HepG2 (cell line): Measurements from ENCODE around the gene HECTD3. TPM values are rescaled to one million over a fixed set of nuclear protein-coding genes. Genes with fewer than 3 reads are reported as not detected.

Experiments
- ATAC-seq: fragments of 200-7000 bp; cut with Tn5 transposase; 3 replicates; pipeline ENCODE4 v1.9.1; 2020; ENCODE audit warnings: mild to moderate bottlenecking, moderate library complexity
- BruUV-seq: library from RNA; stranded (reverse); fragments of 400-500 nt; replicated peaks from 2 replicates; lab custom pipeline; 2021; lab: Mats Ljungman, UMichigan
- CTCF ChIA-PET: fragments of 300-600 bp; formaldehyde crosslinking; extraction: SDS; loops from one replicate; lab custom pipeline; 2021; ENCODE audit warnings: low total read pairs, inconsistent platforms, low intra/inter-chr PET ratio; lab: Yijun Ruan, JAX
- POLR2A ChIA-PET: fragments of 350-600 bp; sonication (Branson Sonifier 250); formaldehyde crosslinking; loops from one replicate; lab custom pipeline; 2020; ENCODE audit warnings: antibody characterized with exemption, inconsistent platforms; lab: Yijun Ruan, JAX
- DNase-seq: peaks from one replicate; pipeline ENCODE4 v3.0.0-alpha.2; 2015; ENCODE audit warnings: low spot score
- FAIRE-seq: peaks from 3 replicates; lab custom pipeline; 2011; peaks lifted over from hg19 to GRCh38; lab: Jason Lieb, UNC
- H2AFZ ChIP-seq: one replicate; pipeline ENCODE4 v1.6.1; 2011; ENCODE audit warnings: low read length, inconsistent platforms
- H3K27ac ChIP-seq: fragments of 300-600 bp; 3 replicates; pipeline ENCODE4 v1.8.0; 2011; ENCODE audit warnings: mixed run types, mild to moderate bottlenecking, mixed read lengths, low read length, inconsistent platforms; ENCODE audit not compliant: insufficient read depth; ENCODE audit errors: extremely low read length
- H3K27me3 ChIP-seq, 2 experiments: fragments of 200-600 bp in 1 of 2; 2 replicates in 1 of 2; 3 replicates in 1 of 2; pipeline versions ENCODE4 v1.6.0 to v1.8.0; 2011; ENCODE audit warnings: low read length in 2 of 2, mild to moderate bottlenecking in 2 of 2, moderate library complexity in 2 of 2, inconsistent platforms in 1 of 2; ENCODE audit not compliant: insufficient read depth in 2 of 2, control insufficient read depth in 1 of 2
- H3K36me3 ChIP-seq, 2 experiments: fragments of 200-600 bp in 1 of 2; replicated peaks in 1 of 2; 2 replicates in 1 of 2; 3 replicates in 1 of 2; pipeline versions ENCODE4 v1.5.1 to v1.8.0; 2011; ENCODE audit warnings: low read length in 2 of 2, inconsistent platforms in 1 of 2; ENCODE audit not compliant: insufficient read depth in 2 of 2, control insufficient read depth in 1 of 2
- H3K4me1 ChIP-seq: 2 replicates; pipeline ENCODE4 v1.5.1; 2012; ENCODE audit warnings: low read length, inconsistent platforms; ENCODE audit not compliant: insufficient read depth
- H3K4me2 ChIP-seq: 2 replicates; pipeline ENCODE4 v1.6.0; 2011; ENCODE audit warnings: low read depth, low read length, inconsistent platforms
- H3K4me3 ChIP-seq, 3 experiments: fragments of 200-600 bp in 1 of 3; sonication (generic), shearing (Covaris generic) in 1 of 3; replicated peaks in 1 of 3; 2 replicates each; pipeline ENCODE4 v1.5.1; 2011 to 2016; ENCODE audit warnings: low read length in 3 of 3, inconsistent platforms in 2 of 3, low read depth in 2 of 3, mild to moderate bottlenecking in 2 of 3, control low read depth in 1 of 3, mixed read lengths in 1 of 3; ENCODE audit not compliant: insufficient read depth in 1 of 3
- H3K79me2 ChIP-seq: one replicate; pipeline ENCODE4 v1.6.1; 2011; ENCODE audit warnings: low read length, inconsistent platforms; ENCODE audit not compliant: insufficient read depth
- H3K9ac ChIP-seq: 2 replicates; pipeline ENCODE4 v1.6.0; 2011; ENCODE audit warnings: mild to moderate bottlenecking, low read depth, low read length, inconsistent platforms; ENCODE audit not compliant: insufficient read depth
- H3K9me3 ChIP-seq: 2 replicates; pipeline ENCODE4 v1.5.1; 2012; ENCODE audit warnings: mild to moderate bottlenecking, low read length
- H4K20me1 ChIP-seq: 2 replicates; pipeline ENCODE4 v1.6.0; 2011; ENCODE audit warnings: inconsistent platforms, mild to moderate bottlenecking, low read length, moderate library complexity; ENCODE audit not compliant: insufficient read depth
- CBX2 ChIP-seq, 2 experiments: fragments of 200-600 bp in 1 of 2; sonication (generic); formaldehyde crosslinking in 1 of 2; IDR thresholded peaks; 2 replicates each; pipeline versions ENCODE4 v1.7.0 to v1.8.1; 2018 to 2022; ENCODE audit warnings: low read depth in 2 of 2, low read length in 1 of 2, mild to moderate bottlenecking in 1 of 2, missing genetic modification reagents in 1 of 2
- HDAC1 ChIP-seq: sonication (generic); formaldehyde crosslinking; IDR thresholded peaks from 2 replicates; pipeline ENCODE4 v1.5.1; 2020; ENCODE audit warnings: mild to moderate bottlenecking, missing genetic modification reagents
- MZF1 ChIP-seq: sonication (generic); formaldehyde crosslinking; IDR thresholded peaks from 2 replicates; pipeline ENCODE4 v1.8.1; 2023; ENCODE audit warnings: mild to moderate bottlenecking, missing genetic modification reagents, borderline replicate concordance
- SP4 ChIP-seq: sonication (generic); formaldehyde crosslinking; IDR thresholded peaks from 2 replicates; pipeline ENCODE4 v1.8.1; 2023; ENCODE audit warnings: mild to moderate bottlenecking, missing genetic modification reagents
- TMF1 ChIP-seq: sonication (generic); formaldehyde crosslinking; IDR thresholded peaks from 2 replicates; pipeline ENCODE4 v1.8.1; 2022; ENCODE audit warnings: low read depth, missing genetic modification reagents
- ZBTB42 ChIP-seq: sonication (generic); formaldehyde crosslinking; IDR thresholded peaks from 2 replicates; pipeline ENCODE4 v1.5.0; 2020; ENCODE audit warnings: mild to moderate bottlenecking, missing genetic modification reagents
- ZNF496 ChIP-seq: sonication (generic); formaldehyde crosslinking; IDR thresholded peaks from 2 replicates; pipeline ENCODE4 v1.8.1; 2023; ENCODE audit warnings: mild to moderate bottlenecking, moderate library complexity, missing genetic modification reagents; ENCODE audit not compliant: insufficient replicate concordance
- ZNF563 ChIP-seq: sonication (generic); formaldehyde crosslinking; IDR thresholded peaks from 2 replicates; pipeline ENCODE4 v1.8.0; 2022; ENCODE audit warnings: mild to moderate bottlenecking, moderate library complexity, missing genetic modification reagents
- WGBS: methylation state at CpG from one replicate; pipeline ENCODE4 v1.1.6; 2017; ENCODE audit warnings: low lambda C conversion rate; 5-methylcytosine and 5-hydroxymethylcytosine counted together
- in situ Hi-C: cut with HindIII; loops from 2 replicates; pipeline ENCODE4 v1.10.0; 2017; ENCODE audit warnings: low pct_unique_long_range_greater_than_20kb; ENCODE audit not compliant: extremely low pct_ligation_motif_present
- intact Hi-C: fragments of 100-400 bp; cut with micrococcal nuclease; formaldehyde crosslinking; loops from one replicate; pipeline ENCODE4 v1.10.0; 2022; ENCODE audit not compliant: unreplicated experiment
- polyA plus RNA-seq, 8 experiments: library from polyadenylated mRNA; depleted of rRNA in 3 of 8; stranded (reverse) in 7 of 8; unstranded in 1 of 8; fragments of >200 nt; fragmentation: Illumina TruSeq in 4 of 8; extraction: Trizol in 4 of 8; gene quantifications; 2 replicates each; pipeline versions ENCODE4 v1.2.1 to v1.2.3, GENCODE V29; 2011 to 2016; ENCODE audit warnings: low read depth in 4 of 8, missing spikeins in 1 of 8, mixed read lengths in 1 of 8; ENCODE audit not compliant: insufficient read depth in 1 of 8
- total RNA-seq, 5 experiments: library from RNA; depleted of rRNA; stranded (reverse); fragments of >200 nt; fragmentation: Illumina TruSeq; extraction: Trizol; gene quantifications; 2 replicates each; pipeline ENCODE4 v1.2.3, GENCODE V29; 2016; ENCODE audit warnings: low read depth in 1 of 5
- TF ChIP-seq, protein P1 (sequence below): sonication (generic); formaldehyde crosslinking; IDR thresholded peaks from 2 replicates; pipeline ENCODE4 v1.5.1; 2020; ENCODE audit warnings: mild to moderate bottlenecking, missing genetic modification reagents
- TF ChIP-seq, protein P2 (sequence below): sonication (generic); formaldehyde crosslinking; IDR thresholded peaks from 2 replicates; pipeline ENCODE4 v1.8.0; 2022; ENCODE audit warnings: low read depth, missing genetic modification reagents

Gene HECTD3
- total and polyA plus RNA-seq, 2 of the 13 experiments (the other 11 are each of a cell fraction or from before 2014, with no cell fraction given), result 18.6 to 24.5 TPM

DNA sequence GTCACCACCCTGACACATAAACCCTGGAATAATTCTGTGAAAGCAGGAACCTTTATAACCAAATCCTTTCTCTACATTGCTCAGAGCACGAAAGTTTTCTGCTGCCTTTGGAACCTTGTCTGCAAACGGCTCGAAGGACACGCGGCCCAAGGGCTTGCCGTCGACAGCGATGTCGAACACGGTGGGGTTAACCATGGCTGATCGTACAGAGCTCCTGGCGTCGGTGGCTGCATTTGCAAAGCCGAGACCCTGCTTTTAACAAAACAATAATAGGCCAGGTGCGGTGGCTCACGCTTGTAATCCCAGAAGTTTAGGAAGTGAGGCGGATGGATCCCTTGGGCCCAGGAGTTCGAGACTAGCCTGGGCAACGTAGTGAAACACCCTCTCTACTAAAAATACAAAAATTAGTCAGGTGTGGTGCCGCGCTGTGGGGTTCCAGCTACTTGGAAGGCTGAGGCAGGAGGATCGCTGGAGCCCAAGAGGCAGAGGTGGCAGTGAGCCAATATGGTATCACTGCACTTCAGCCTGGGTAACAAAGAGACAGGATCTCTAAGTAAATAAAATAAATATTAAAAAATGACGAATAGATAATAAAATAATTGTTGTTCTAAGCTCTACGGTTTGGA lies 22.5 kb downstream of the HECTD3 start:
- FAIRE-seq, result no peak
- H3K27me3 ChIP-seq, result no peaks in the 10 kb centered on the region; a peak in 1 of 5 replicates
- no TSS peak for BruUV-seq
- peaks cover 16% of the 10 kb centered on the region for H3K79me2 ChIP-seq
- no peak overlapping the region for H2AFZ ChIP-seq
- no peaks in the 10 kb centered on the region for H4K20me1 ChIP-seq
- H3K4me1 ChIP-seq, result peaks cover 15% of the 10 kb centered on the region
- no peaks in the 10 kb centered on the region for H3K36me3 ChIP-seq
- CTCF ChIA-PET, result no interaction called here
- POLR2A ChIA-PET, result interaction anchor here (2.9 kb wide), 1 partner anchor 23 kb away, joined by 34 read pairs; the partner anchor contains the start of genes HECTD3 and UROD
- 89% methylated on average over 24 of the region's 24 CpGs for WGBS
- intact Hi-C loops, result no loop called here
- H3K9me3 ChIP-seq, result no peaks in the 10 kb centered on the region
- in situ Hi-C loops, result no loop called here
- no peak overlapping the region for H3K4me3 ChIP-seq
- no peak overlapping the region for H3K9ac ChIP-seq
- H3K27ac ChIP-seq, result no peak overlapping the region
- no peak for DNase-seq
- H3K4me2 ChIP-seq, result no peak overlapping the region
- no peak for ATAC-seq
- TF ChIP-seq, protein P1, sequence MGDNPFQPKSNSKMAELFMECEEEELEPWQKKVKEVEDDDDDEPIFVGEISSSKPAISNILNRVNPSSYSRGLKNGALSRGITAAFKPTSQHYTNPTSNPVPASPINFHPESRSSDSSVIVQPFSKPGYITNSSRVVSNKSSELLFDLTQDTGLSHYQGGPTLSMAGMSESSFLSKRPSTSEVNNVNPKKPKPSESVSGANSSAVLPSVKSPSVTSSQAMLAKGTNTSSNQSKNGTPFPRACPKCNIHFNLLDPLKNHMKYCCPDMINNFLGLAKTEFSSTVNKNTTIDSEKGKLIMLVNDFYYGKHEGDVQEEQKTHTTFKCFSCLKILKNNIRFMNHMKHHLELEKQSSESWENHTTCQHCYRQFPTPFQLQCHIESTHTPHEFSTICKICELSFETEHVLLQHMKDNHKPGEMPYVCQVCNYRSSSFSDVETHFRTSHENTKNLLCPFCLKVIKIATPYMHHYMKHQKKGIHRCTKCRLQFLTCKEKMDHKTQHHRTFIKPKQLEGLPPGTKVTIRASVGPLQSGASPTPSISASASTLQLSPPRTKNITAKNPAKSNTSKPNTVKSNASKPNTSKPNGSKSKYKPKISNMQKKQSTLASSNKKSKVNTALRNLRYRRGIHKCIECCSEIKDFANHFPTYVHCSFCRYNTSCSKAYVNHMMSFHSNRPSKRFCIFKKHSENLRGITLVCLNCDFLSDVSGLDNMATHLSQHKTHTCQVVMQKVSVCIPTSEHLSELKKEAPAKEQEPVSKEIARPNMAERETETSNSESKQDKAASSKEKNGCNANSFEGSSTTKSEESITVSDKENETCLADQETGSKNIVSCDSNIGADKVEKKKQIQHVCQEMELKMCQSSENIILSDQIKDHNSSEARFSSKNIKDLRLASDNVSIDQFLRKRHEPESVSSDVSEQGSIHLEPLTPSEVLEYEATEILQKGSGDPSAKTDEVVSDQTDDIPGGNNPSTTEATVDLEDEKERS (CRISPR knock-in tag), result no peak
- no peak for TF ChIP-seq ZNF563 (CRISPR knock-in tag)
- no peak for TF ChIP-seq ZBTB42 (CRISPR knock-in tag)
- TF ChIP-seq MZF1 (CRISPR knock-in tag), result no peak
- no peak for TF ChIP-seq CBX2 (IDR thresholded peaks at IDR 0.05; ENCODE audit: low read depth, low read length)
- no peak for TF ChIP-seq CBX2 (CRISPR knock-in tag; IDR thresholded peaks at IDR 0.05; ENCODE audit: low read depth)
- TF ChIP-seq TMF1 (CRISPR knock-in tag), result no peak
- no peak for TF ChIP-seq HDAC1
- TF ChIP-seq, protein P2, sequence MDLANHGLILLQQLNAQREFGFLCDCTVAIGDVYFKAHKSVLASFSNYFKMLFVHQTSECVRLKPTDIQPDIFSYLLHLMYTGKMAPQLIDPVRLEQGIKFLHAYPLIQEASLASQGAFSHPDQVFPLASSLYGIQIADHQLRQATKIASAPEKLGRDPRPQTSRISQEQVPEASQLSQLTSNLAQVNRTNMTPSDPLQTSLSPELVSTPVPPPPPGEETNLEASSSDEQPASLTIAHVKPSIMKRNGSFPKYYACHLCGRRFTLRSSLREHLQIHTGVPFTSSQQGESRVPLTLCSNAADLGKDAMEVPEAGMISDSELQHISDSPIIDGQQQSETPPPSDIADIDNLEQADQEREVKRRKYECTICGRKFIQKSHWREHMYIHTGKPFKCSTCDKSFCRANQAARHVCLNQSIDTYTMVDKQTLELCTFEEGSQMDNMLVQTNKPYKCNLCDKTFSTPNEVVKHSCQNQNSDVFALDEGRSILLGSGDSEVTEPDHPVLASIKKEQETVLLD (CRISPR knock-in tag), result no peak
- TF ChIP-seq SP4, result no peak
- TF ChIP-seq ZNF496, result no peak
